ENCODE measurements around the gene WFDC2.

Gene WFDC2, protein sequence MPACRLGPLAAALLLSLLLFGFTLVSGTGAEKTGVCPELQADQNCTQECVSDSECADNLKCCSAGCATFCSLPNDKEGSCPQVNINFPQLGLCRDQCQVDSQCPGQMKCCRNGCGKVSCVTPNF

DNA sequence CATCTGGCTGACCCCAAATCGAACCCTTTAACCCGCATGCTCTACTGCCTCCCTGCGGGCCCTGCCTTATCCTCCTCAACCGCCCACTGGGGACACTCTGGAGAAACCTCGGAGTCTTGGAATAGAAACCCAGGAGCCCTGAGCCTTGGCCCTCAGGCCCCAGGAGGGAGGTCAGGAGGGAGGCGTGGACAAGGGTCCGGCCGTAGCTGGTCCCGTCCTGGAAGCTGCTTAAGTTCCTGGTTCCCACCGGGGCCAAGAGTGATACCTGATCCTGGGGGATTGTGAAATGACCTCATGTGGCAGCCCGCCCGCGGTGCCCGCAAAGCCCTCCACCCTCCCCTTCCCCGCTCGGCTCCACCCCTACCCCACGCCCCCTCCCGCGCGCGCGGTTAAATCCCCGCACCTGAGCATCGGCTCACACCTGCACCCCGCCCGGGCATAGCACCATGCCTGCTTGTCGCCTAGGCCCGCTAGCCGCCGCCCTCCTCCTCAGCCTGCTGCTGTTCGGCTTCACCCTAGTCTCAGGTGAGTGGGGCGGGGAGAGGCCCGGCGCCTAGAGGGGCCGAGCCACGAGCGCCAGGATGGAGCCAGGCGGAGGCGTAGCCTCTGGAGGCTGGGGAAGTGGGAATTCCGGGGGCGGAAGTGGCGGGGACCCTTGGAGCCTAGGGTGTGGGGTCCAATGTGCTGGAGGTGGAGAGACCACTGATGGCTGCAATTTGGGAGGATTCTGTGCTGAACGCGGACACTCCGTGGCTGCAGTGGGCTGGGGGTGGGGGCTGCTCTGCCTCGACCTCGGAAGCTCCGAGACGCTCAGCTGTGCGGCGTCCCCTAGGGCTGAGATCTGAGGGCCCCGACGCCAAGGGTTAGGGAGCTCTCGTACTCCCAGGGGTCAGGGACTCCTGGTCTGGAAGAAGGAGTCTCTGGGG, at the start of gene WFDC2:
Gene WFDC2, plus strand, starts transcription at position 418 of the 926 bp plus-strand sequence. Its CDS starts 29 bp downstream, at position 447.
- DNase-seq, result no peak

DNA sequence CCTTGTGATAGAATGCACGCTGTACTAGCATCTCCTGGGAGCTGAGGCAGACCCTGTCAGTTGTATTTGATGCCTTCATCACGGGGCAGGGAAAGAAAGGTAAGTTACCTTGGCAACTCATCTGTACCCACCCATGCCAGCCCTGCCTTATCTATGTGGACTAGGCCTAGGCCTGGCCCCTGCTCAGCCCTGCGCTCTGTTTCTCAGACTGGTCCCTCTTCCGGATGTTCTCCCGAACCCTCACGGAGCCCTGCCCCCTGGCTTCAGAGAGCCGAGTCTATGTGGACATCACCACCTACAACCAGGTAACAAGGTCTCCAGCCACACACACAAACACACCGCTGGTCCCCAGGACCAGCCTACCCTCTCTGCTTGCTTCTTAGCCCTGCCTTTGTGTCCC, 49.4 kb upstream of the WFDC2 start:
- no peak for DNase-seq

DNA sequence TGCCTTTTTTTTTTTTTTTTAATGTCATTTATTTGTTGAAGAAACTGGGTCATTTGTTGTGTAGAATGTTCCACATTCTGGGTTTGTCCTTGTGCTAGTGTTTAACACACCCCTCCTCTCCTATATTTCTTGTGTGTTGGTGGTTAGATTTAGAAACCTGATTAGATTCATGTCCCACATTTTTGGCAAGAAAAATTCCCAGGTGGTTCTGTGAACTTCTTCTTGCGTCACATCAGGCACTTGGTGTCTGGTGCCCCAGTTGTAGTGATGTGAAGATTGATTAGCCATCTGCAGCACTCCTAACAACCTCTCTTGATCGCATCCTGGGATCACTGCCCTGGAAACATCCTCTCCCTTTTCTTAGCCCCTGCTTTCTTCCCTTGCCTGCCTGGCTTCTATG, 45.9 kb upstream of the WFDC2 start:
- no peak for DNase-seq

DNA sequence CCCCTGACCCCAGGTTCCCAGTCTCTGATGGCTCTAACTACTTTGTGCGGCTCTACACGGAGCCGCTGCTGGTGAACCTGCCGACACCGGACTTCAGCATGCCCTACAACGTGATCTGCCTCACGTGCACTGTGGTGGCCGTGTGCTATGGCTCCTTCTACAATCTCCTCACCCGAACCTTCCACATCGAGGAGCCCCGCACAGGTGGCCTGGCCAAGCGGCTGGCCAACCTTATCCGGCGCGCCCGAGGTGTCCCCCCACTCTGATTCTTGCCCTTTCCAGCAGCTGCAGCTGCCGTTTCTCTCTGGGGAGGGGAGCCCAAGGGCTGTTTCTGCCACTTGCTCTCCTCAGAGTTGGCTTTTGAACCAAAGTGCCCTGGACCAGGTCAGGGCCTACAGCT, 44.0 kb upstream of the WFDC2 start:
- no peak for DNase-seq

DNA sequence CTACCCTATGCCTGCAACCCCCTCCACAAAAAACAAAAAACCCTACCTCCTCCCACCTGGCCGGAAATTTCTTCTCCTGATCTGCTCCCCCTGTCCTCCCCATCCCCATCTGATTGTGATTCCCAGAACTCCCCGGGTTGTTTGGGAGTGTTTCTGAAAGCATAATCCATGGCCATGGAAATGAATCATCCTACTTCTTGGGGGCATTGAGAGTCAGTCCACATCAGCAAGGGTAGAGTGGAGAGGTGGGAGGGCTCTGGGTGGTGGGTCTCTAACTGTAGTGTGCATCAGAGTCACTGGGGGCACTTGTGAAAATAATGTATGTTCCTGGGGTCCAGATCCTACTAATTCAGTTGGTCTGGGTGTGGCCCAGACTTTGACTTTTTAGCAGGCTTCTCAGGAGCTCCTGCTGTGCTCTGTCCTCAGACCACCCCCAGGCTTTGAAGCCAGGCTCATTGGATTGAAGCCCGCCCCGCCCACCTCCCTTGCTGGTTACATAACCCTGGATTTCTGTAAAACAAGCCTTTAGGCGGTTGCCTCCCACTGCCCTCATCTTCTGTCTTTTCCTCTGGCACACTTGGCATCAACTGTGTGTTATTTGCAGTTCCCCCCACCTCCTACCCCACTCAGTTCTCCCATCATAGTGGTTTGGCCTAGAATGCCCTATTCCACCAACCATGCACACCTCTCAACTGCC, 43.1 kb upstream of the WFDC2 start:
- DNase-seq, result no peak

DNA sequence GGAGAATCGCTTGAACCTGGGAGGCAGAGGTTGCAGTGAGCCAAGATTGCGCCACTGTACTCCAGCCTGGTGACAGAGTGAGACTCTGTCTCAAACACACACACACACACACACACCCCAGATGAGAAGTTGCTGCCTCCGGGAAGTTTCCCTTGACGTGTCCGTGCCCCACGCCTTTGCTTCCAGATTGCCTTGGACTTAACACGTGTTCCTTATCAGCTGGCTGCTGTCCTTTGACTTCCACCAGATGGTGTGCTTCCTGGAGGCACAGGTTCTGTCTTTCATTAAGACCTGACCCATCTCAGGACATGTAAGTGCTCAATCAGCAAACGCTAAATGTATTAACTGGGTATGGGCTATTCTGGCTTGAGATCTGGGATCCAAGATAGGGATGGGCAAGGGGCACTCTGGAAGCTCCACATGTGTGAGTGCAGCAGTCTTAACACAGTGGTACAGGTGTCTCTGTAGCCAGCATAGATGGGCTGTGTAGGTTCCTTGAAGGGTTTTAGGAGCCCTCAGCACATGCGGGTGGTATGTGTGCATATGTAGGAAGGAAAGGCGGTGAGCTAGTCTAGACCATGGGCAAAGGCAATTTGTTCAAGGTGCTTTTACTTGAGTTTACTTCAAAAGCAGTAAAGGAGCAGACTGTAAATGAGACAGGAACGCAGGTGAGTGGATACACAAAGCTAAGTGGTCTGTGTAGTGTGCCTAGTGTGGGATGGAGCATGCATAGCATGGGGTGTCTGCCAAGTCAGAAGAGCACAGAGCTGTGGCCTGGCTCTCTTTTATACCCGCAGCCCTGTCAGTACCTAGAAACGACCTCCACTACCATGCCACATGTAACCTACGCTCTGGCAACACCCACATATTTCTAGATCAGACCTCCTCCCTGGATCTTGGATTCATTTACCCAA, 42.1 kb upstream of the WFDC2 start:
- DNase-seq, result no peak

DNA sequence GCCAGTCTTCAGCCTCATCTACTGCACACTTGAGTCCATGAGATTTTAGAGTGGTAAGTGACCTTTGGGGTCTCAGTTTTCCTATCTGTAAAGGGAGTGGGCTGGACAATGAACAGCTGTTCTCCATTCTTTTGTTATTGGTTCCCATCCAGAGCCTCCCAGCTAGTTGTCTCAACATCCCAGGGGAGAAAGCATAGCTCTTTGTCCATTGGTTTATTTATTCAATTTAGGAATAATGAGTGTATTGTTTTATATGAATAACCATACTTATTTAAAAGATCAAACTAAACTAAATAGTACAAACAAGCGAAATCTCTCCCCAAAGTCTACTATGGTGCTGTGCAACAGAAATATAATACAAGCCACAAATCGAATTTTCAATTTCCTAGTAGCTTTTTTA, 39.9 kb upstream of the WFDC2 start:
- no peak for DNase-seq

DNA sequence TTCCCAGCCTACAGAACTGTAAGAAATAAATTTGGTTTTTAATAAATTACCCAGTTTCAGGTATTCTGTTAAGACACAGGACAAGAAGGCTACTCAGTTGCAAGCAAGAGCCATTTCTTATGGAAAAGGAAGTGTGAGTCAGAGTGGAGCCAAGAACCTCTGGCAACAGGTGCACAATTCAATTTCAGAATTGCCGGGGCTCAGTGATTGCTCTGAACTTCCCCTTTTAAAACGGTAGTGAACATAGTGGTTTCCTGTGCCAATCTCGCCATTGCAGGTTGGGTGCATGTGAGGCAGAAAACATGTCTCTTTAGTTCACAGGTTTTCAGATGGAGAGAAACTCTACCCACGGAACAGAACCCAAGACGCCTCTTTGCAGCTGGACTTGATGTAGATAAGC, 37.3 kb upstream of the WFDC2 start:
- no peak for DNase-seq

DNA sequence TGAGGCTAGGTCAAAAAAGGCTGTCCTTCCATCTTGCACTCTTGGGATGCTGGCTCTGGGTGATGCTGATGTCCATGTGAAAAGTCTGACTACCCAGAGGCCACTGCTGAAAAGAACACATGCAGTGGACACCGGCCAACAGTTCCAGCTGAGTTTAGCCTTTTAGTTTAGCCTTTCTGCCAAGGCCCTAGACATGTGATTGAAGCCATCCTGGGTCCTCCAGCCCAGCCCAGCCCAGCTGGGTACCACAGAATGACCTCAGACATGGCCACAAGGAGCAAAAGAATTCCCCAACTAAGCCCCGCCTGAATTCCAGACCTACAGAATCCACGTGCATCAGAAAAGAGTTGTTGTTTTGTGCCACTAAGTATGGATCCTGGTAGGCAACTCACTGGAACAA, 36.2 kb upstream of the WFDC2 start:
- no peak for DNase-seq

DNA sequence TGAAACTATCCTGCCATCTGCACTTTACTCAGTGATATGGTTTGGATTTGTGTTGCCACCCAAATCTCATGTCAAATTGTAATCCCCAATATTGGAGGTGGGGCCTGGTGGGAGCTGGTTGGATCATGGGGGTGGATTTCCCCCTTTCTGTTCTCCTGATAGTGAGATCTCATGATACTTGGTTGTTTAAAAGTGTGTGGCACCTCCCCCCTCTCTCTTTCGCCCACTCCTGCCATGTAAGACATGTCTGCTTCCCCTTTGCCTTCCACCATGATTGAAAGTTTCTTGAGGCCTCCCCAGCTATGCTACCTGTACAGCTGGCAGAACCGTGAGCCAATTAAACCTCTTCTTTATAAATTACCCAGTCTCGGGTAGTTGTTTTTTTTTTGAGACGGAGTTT, 35.6 kb upstream of the WFDC2 start:
- DNase-seq, result no peak

DNA sequence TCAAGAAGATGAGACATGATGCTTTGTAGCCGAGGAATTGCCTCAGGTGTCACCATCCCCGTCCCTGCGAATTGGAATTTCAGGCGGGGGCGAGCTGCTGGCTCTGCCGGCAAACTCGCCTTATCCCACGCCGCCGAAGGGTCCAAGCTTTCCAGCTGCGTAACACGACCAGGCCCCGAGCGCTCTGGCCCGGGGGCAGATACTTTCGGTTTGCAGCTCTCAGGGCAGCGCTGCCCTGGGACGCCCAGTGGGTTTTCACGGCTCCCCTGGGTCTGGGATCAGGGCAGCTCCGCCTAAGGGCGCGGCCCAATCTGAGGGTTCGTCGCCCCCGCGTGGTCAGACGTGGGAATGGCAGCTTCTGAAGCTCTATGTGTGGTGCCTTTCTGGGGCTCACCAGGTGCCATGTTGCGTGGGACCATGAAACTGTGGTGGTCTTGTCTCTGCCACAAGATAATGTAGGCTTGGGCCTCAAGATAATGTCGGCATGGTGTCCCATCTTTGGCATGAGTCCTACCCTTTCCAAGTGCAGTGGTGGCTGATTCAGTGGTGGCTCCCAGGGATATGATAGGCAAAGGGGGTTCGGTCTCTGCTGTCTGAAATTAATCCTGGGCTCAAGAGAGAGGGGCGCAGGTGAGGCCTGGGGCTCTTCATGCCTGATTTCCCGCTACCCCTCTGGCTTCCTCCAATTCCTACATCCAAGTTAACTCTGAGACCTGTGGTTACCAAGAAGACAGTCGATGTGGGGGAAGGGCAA, 32.6 kb upstream of the WFDC2 start:
- peak; percentile 87 for DNase-seq

DNA sequence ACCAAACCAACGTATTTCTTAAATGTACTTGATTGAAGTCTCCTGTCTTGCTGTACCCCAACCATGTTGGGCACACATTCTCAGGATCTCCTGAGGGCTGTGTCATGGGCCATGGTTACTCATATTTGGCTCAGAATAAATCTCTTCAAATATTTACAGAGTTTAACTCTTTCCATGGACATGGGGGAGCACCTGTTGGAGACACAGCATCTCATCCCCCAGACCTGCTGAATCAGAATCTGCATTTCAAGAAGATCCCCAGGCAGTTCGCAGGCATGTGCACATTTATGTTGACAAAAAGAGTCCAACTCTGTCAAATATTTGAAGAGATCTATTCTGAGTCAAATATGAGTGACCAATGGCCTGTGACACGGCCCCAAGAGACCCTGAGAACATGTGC, 29.1 kb upstream of the WFDC2 start:
- no peak for DNase-seq

DNA sequence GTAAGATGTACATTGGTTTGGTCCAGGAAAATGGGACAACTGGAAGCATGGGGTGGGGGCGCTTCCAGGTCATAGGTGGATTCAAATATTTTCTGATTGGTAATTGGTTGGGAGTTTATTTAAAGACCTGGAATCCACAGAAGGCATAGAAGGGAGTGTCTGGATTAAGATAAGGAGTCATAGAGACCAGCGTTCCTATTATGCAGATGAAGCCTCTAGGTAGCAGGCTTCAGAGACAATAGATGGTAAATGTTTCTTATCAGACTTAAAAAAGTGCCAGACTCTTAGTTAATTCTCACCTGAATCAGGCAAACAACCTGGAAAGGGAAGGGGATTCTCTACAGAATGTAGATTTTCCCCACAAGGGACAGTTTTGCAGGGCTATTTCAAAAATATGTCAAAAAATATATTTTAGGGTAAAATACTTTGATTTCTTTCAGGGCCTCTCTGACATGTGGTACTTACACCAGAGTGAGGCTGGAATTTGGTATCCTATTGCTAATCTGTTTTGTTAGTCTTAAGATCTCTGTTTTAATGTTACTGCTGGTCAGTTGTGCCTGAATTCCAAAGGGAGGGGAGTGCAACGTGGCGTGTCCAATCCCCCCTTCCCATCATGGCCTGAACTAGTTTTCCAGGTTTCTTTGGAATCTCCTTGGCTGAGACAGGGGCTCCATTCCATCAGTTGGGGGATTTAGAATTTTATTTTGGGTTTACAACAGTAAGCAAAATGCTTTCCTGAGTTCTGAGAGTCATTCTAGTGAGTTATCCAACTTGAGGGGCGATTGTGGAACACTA, 28.5 kb upstream of the WFDC2 start:
- DNase-seq, result no peak

DNA sequence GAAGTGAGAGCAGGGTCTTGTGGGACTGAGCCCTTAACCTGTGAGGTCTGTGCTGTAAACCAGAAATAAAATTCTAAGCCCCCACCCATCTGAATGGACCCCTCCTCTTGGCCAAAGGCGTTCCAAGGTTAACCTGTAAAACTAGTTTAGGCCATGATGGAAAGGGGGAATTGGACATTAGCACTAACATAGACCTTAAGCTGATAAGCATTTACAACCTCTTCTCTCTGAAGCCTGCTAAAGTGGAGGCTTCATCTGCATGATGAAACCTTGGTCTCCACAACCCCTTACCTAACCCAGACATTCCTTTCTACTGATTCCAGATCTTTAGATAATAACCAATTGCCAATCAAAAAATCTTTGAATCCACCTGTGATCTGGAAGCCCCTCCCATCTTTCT, 27.8 kb upstream of the WFDC2 start:
- no peak for DNase-seq

DNA sequence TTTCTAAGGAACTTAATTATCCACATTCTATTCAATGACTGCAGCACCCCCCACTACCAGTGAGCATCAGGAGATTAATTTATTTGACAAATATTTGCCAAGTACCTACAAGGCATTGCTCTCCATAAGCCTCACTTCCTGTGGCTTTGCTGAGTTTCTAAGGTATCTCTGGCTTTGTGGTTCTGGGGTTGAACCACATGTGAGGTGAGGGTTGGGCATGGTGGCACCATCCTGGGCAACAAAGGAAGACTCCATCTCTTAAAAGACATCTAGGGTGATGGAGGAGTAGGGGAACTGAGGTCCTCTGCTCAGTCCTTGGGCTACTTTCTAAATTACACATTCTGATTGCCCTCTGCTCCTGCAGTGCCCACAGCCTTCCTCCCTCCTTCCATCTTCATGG, 25.5 kb upstream of the WFDC2 start:
- no peak for DNase-seq

DNA sequence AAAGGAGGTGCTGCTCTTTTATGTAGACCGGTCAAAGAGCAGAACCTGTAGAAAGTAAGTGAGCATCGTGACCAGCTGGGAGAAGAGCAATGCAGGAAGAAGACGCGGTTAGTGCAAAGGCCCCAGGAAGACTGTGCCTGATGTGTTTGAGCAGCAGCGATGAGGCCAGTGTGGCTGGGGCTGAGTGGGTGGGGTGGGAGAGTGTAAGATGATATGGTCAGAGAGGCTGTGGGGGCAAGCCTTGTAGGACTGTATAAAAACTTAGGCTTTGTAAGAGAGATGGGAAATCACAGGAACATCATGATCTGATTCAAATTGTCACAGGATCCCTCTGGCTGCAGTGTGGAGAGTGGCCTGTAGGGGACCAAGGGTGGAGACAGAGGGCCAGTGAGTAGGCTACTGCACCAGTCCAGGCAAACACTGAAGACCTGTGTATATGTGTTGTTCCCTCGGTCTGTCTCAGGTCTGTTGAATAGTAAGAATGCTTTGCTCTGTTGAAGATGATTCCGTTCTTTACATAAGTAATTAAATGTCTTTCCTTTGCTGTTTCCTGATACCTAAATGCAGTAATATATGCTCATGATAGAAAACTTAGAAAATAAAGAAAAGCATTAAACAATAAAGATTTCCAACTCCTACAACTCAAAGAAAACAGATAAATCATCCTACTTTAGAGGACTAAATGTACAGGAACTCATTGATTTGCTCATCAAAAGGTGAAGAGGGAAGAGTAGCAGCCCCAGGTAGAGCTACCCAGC, 23.6 kb upstream of the WFDC2 start:
- peak; percentile 30 for DNase-seq

DNA sequence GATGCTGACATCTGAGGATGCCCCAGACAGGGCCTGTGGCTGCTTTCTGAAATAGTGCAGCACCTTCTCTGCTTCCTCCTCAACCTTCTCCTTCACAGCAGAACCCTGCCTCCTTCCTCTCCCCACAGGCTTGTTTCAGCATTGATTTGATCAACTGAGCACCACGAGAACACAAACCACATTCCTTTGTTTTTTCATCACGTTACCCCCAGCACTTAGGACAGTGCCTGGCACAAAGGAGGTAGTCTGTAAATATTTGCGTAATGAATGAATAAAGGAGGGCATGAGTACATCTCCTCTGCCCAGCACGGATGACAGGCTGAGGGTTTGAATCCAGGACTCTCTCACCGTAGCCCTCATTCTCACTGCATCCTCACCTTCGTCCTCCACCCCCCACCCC, 21.3 kb upstream of the WFDC2 start:
- DNase-seq, result no peak

DNA sequence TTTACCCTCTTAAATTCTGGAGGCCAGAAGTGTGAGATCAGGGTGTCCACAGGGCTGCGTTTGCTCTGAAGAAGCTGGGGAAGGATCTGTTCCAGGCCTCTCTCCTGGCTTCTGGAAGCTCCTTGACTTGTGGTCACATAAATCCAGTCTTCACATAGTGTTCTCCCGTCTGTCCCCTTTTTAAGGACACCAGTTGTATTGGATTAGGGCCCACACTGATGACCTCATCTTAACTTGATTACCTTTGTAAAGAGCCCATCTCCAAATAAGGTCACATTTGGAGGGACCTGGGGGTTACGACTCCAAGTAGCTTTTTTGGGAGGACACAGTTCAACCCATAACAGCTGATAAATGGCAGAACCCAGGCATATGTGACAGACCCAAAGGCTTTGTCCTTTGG, 20.0 kb upstream of the WFDC2 start:
- DNase-seq, result no peak

DNA sequence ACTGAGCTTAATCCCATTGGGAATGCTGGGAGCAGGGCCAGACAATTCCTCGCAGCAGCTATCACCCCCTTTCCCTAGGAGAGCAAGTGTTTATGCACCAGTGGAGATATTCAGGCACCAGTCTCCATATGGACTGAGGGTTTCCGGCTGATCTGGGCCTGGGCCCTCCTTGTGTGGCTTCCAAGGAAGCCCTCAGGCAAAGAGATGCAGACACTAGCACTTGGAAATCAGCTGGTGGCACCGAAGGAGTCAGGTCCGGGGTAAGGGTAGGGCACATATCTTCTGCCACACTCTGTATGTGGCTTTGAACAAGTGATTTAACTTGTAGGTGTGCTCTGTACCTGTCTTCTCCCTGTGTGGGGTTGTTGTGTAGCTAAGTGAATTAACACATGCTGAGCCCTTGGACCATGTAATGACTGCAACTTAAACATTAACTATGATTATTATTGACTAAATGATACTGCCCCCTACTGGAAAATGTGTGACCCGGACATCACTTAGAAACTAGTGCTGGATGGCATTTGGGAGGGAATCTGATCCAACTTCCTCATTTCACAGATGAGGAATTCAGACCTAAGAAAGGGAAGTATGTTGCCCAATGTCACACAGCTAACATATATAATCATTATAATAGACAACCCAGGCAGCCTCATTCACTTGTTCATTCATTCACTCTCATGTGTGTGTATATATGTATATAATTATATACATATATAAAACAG, 19.3 kb upstream of the WFDC2 start:
- no peak for DNase-seq

DNA sequence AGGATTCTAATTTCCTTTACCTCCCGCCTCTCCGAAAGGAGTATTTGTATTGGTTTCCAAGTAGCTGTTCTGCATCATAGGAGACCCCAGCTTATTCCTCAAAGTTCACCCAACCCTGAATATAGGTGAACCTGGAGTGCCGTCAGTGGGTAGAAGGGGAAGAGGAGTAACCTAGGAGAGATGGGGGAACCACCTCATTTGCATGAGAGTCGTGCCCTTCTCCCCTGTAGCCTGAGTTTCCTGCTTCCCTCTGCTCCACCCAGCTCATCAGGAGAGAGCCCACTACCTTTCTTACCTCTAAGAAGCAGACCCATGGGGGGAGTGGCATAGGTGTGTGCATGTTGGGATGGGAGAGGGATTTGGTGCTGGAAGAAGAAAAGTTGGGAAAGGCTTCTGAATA, 17.3 kb upstream of the WFDC2 start:
- DNase-seq, result no peak

All from activated CD4-positive, alpha-beta T cell treated with anti-CD3 and anti-CD28 coated beads, Interleukin-2, amount 50 U/mL, for 1 hour (primary cell).